ENCODE results near the gene CACNB4. TPM values are rescaled to one million over a fixed set of nuclear protein-coding genes. Genes with fewer than 3 reads are reported as not detected.

CACNB4 gene
- total RNA-seq, 2 experiments from 2014 or later, result 0.14 to 0.20 TPM

DNA sequence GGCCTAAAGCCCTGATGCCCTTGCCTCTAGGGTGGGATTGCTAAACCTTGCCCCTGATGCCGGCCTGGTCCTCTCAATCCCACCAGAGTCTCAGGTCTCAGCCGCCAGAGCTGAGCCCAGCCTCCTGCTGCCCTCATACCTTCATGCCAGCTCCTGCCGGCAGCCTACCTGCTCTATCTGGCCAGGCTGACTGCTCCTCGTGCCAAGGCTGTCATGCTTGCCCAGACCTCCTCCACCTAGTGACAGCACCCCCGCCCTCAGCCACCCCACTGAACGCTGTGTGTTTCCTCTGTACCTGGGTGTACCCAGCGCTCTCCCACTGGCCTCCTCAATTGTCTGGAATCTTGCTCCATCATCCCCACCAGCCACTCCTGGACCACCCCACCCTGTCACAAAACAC is 120.1 kb downstream of the CACNB4 start:
- CTCF ChIA-PET, result no interaction called here
- ATAC-seq (ENCODE audit: poor library complexity) (no peak), DNase-seq (no peak)
- H3K27me3 ChIP-seq (ENCODE audit: control insufficient read depth in 1 of 2, insufficient read depth in 2 of 2, low read length in 2 of 2), result no peaks in the 10 kb centered on the region
- H3K4me1 ChIP-seq (ENCODE audit: insufficient read depth, low read length), result no peaks in the 10 kb centered on the region
- Mint-ChIP-seq H3K4me1 (ENCODE audit: low read depth) (no peaks in the 10 kb centered on the region), H3K4me3 (no peak overlapping the region), H3K27ac (no peak overlapping the region), H3K36me3 (ENCODE audit: low read depth) (no peaks in the 10 kb centered on the region), H3K27me3 (peaks cover 5% of the 10 kb centered on the region), H3K9me3 (no peaks in the 10 kb centered on the region)
- POLR2A ChIA-PET, result no interaction called here
- no peak overlapping the region for H3K27ac ChIP-seq (ENCODE audit: low read depth in 1 of 2, low read length in 2 of 2)
- intact Hi-C loops (cut with DNase I, micrococcal nuclease), result no loop called here
- H3K36me3 ChIP-seq (ENCODE audit: insufficient read depth, low read length), result no peaks in the 10 kb centered on the region
- no peaks in the 10 kb centered on the region for H3K9me3 ChIP-seq (ENCODE audit: control insufficient read depth in 1 of 2, insufficient read depth in 1 of 2, low read length in 2 of 2)
- no peak overlapping the region for H3K4me3 ChIP-seq (ENCODE audit: low read length)
- TF ChIP-seq, protein P1, sequence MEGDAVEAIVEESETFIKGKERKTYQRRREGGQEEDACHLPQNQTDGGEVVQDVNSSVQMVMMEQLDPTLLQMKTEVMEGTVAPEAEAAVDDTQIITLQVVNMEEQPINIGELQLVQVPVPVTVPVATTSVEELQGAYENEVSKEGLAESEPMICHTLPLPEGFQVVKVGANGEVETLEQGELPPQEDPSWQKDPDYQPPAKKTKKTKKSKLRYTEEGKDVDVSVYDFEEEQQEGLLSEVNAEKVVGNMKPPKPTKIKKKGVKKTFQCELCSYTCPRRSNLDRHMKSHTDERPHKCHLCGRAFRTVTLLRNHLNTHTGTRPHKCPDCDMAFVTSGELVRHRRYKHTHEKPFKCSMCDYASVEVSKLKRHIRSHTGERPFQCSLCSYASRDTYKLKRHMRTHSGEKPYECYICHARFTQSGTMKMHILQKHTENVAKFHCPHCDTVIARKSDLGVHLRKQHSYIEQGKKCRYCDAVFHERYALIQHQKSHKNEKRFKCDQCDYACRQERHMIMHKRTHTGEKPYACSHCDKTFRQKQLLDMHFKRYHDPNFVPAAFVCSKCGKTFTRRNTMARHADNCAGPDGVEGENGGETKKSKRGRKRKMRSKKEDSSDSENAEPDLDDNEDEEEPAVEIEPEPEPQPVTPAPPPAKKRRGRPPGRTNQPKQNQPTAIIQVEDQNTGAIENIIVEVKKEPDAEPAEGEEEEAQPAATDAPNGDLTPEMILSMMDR (IDR thresholded peaks at IDR 0.05), result no peak

DNA sequence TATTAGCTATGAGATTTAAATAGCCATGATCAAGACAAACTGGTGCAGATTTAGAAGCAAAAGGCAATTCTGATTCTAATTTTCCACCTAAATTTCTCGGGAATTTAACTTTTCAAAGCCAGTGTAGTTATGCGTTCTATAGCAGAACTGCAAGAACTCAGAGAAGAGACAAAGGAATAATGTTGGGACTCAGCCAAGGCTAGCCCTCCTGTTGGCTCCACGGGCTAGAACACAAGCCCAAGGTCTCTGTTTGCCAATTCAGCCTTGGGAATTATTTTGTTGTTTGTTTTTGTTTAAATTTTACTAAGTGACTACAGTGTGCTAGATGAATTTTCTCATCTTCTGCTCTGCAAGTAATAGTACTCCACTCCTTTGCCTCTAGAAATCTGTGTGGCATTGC is 121.2 kb downstream of the CACNB4 start:
- no peak overlapping the region for H3K4me3 ChIP-seq (ENCODE audit: low read length)
- no peak for ATAC-seq (ENCODE audit: poor library complexity)
- H3K36me3 ChIP-seq (ENCODE audit: insufficient read depth, low read length), result no peaks in the 10 kb centered on the region
- no peak for DNase-seq
- H3K27me3 ChIP-seq (ENCODE audit: control insufficient read depth in 1 of 2, insufficient read depth in 2 of 2, low read length in 2 of 2), result no peaks in the 10 kb centered on the region
- Mint-ChIP-seq H3K4me1 (ENCODE audit: low read depth) (no peaks in the 10 kb centered on the region), H3K4me3 (no peak overlapping the region), H3K9me3 (no peaks in the 10 kb centered on the region), H3K36me3 (ENCODE audit: low read depth) (no peaks in the 10 kb centered on the region), H3K27ac (no peak overlapping the region), H3K27me3 (peaks cover 5% of the 10 kb centered on the region)
- no peaks in the 10 kb centered on the region for H3K9me3 ChIP-seq (ENCODE audit: control insufficient read depth in 1 of 2, insufficient read depth in 1 of 2, low read length in 2 of 2)
- TF ChIP-seq, protein P1 (IDR thresholded peaks at IDR 0.05), result no peak
- no peak overlapping the region for H3K27ac ChIP-seq (ENCODE audit: low read depth in 1 of 2, low read length in 2 of 2)
- POLR2A ChIA-PET, result no interaction called here
- intact Hi-C loops (cut with DNase I, micrococcal nuclease), result no loop called here
- H3K4me1 ChIP-seq (ENCODE audit: insufficient read depth, low read length), result no peaks in the 10 kb centered on the region
- CTCF ChIA-PET, result no interaction called here

DNA sequence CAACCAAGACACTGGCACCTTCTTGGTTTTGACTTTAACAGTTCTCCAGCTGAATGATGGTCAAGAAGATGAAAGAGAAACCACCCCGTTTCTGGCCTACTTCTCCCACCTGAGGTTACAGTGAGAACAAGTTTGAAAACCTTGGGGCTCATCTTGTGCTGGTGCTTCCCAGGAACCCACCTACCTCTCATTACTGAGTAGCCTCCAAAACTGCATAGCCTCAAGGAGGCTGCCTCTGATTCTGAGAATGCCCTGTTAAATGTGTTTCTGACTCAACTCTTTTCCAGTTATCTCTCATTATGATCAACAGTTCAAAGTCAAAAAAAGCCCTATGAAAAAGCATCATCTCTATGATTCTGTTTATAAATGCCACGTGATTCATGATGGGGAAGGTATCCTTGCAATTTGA is 121.9 kb downstream of the CACNB4 start:
- TF ChIP-seq, protein P1 (IDR thresholded peaks at IDR 0.05), result no peak
- Histone ChIP-seq H3K4me1 (ENCODE audit: insufficient read depth, low read length) (no peaks in the 10 kb centered on the region), H3K27me3 (ENCODE audit: control insufficient read depth in 1 of 2, insufficient read depth in 2 of 2, low read length in 2 of 2) (no peaks in the 10 kb centered on the region), H3K4me3 (ENCODE audit: low read length) (no peak overlapping the region), H3K27ac (ENCODE audit: low read depth in 1 of 2, low read length in 2 of 2) (no peak overlapping the region), H3K36me3 (ENCODE audit: insufficient read depth, low read length) (no peaks in the 10 kb centered on the region), H3K9me3 (ENCODE audit: control insufficient read depth in 1 of 2, insufficient read depth in 1 of 2, low read length in 2 of 2) (no peaks in the 10 kb centered on the region)
- intact Hi-C loops (cut with DNase I, micrococcal nuclease), result no loop called here
- ATAC-seq (ENCODE audit: poor library complexity) (no peak), DNase-seq (no peak)
- Mint-ChIP-seq H3K27me3 (peaks cover 5% of the 10 kb centered on the region), H3K36me3 (ENCODE audit: low read depth) (no peaks in the 10 kb centered on the region), H3K27ac (no peak overlapping the region), H3K4me3 (no peak overlapping the region), H3K4me1 (ENCODE audit: low read depth) (no peaks in the 10 kb centered on the region), H3K9me3 (no peaks in the 10 kb centered on the region)
- CTCF ChIA-PET, result no interaction called here
- POLR2A ChIA-PET, result no interaction called here

Data from CD4-positive, alpha-beta T cell (primary cell).